ENCODE measurements around the gene HMGCR.

Gene HMGCR

GRCh38 chr5:75319638-75320037 lies 17.4 kb upstream of the HMGCR start:
- H3K4me3 ChIP-seq (ENCODE audit: low read depth, low read length) = no peak overlapping the region
- ChIA-PET POLR2A (interaction anchor here (1.2 kb wide), 1 partner anchor 17 kb away, joined by 4 read pairs; the partner anchor contains the start of gene HMGCR), CTCF (interaction anchor here (0.9 to 3.2 kb wide), 4 partner anchors 11 to 84 kb away, joined by 3 to 12 read pairs (median 3); no protein-coding TSS in a partner anchor)
- TF ChIP-seq, protein P1, sequence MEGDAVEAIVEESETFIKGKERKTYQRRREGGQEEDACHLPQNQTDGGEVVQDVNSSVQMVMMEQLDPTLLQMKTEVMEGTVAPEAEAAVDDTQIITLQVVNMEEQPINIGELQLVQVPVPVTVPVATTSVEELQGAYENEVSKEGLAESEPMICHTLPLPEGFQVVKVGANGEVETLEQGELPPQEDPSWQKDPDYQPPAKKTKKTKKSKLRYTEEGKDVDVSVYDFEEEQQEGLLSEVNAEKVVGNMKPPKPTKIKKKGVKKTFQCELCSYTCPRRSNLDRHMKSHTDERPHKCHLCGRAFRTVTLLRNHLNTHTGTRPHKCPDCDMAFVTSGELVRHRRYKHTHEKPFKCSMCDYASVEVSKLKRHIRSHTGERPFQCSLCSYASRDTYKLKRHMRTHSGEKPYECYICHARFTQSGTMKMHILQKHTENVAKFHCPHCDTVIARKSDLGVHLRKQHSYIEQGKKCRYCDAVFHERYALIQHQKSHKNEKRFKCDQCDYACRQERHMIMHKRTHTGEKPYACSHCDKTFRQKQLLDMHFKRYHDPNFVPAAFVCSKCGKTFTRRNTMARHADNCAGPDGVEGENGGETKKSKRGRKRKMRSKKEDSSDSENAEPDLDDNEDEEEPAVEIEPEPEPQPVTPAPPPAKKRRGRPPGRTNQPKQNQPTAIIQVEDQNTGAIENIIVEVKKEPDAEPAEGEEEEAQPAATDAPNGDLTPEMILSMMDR (IDR thresholded peaks at IDR 0.05; ENCODE audit: insufficient read depth, low read length, missing control alignments) = no peak
- no peak for DNase-seq (ENCODE audit: low read depth, low spot score)

GRCh38 chr5:75320371-75320770 lies 16.6 kb upstream of the HMGCR start:
- TF ChIP-seq, protein P1 (IDR thresholded peaks at IDR 0.05; ENCODE audit: insufficient read depth, low read length, missing control alignments) = no peak
- DNase-seq (ENCODE audit: low read depth, low spot score) = no peak
- POLR2A ChIA-PET = interaction anchor here (1.0 to 1.2 kb wide), 3 partner anchors 16 to 366 kb away, joined by 3 to 6 read pairs (median 4); partner anchors contain the start of gene HMGCR
- H3K4me3 ChIP-seq (ENCODE audit: low read depth, low read length) = no peak overlapping the region
- CTCF ChIA-PET = interaction anchor here (0.9 to 3.2 kb wide), 6 partner anchors 10 to 395 kb away, joined by 3 to 12 read pairs (median 4); partner anchors contain the start of gene HMGCR

DNA sequence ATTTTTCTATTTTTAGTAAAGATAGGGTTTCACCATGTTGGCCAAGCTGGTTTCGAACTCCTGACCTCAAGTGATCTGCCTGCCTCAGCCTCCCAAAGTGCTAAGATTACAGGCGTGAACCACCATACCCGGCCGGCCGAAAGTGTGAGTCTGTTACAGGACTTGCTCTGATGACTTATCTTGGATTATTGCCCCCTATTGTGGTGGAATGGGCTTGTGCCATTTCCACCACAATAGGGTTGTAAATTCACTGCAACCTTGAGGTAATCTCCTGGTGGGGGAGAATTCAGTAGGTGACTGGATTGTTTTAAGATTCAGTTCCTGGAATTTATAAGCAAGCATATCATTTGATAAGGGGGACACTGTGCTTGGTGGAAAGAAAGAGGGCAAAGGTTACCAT lies 15.0 kb upstream of the HMGCR start:
- POLR2A ChIA-PET = no interaction called here

DNA sequence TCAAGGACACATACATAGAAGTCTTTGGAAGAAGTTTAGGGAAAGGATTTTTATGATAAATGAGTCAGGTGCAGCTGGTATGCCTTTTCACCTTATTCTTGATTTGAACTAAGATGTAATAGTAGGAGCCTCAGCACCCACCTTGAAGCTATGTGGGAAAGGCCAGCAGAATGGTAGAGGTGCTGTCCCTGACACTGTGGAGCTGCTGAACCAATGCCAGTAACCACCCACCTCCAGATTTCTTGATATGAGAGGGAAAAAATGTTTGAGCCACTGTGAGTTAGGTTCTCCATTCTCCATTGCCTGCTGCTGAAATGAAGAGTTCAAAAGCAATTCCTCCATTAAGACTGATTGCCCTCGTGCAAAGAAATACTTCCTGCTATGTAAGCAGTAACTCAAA lies 12.2 kb upstream of the HMGCR start:
- TF ChIP-seq, protein P1 (IDR thresholded peaks at IDR 0.05; ENCODE audit: insufficient read depth, low read length, missing control alignments) = no peak
- no peak overlapping the region for H3K4me3 ChIP-seq (ENCODE audit: low read depth, low read length)
- DNase-seq (ENCODE audit: low read depth, low spot score) = no peak
- CTCF ChIA-PET = no interaction called here
- POLR2A ChIA-PET = no interaction called here

More for the DNA sequence above, 15.0 kb upstream of the HMGCR start:
- no peak overlapping the region for H3K4me3 ChIP-seq (ENCODE audit: low read depth, low read length)
- TF ChIP-seq, protein P1 (IDR thresholded peaks at IDR 0.05; ENCODE audit: insufficient read depth, low read length, missing control alignments) = no peak
- CTCF ChIA-PET = interaction anchor here (1.4 to 3.2 kb wide), 4 partner anchors 8 to 272 kb away, joined by 4 to 12 read pairs (median 6); partner anchors contain the start of gene HMGCR
- DNase-seq (ENCODE audit: low read depth, low spot score) = no peak

DNA sequence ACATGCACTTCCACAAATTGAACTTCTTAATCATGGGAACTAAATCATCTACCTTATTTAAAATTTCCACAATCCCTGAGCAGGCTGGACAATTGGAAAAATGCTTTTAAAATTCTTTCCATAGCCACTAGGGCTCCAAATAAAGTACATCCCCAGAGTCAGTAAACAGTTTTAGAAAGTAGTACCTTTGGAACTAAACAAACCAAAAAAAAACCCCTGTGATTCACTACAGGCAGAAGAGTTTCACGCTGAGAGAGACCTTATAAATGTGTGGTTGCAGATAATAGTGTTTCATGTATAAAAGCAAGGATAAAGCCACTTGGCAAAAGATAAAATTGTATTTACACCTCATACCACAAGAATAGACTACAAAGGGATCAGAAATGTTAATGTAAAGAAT lies 11.8 kb upstream of the HMGCR start:
- CTCF ChIA-PET = no interaction called here
- TF ChIP-seq, protein P1 (IDR thresholded peaks at IDR 0.05; ENCODE audit: insufficient read depth, low read length, missing control alignments) = no peak
- POLR2A ChIA-PET = no interaction called here
- no peak for DNase-seq (ENCODE audit: low read depth, low spot score)
- no peak overlapping the region for H3K4me3 ChIP-seq (ENCODE audit: low read depth, low read length)

- CTCF ChIA-PET = interaction anchor here (0.7 to 2.1 kb wide), 2 partner anchors 10 to 94 kb away, joined by 3 to 12 read pairs; no protein-coding TSS in a partner anchor
- no peak overlapping the region for H3K4me3 ChIP-seq (ENCODE audit: low read depth, low read length)
- DNase-seq (ENCODE audit: low read depth, low spot score) = no peak
- POLR2A ChIA-PET = no interaction called here
- TF ChIP-seq, protein P1 (IDR thresholded peaks at IDR 0.05; ENCODE audit: insufficient read depth, low read length, missing control alignments) = no peak
Measured at GRCh38 chr5:75330404-75330803, 6.6 kb upstream of the HMGCR start.
